ENCODE results near the gene THEMIS2. TPM values are rescaled to one million over a fixed set of nuclear protein-coding genes. Genes with fewer than 3 reads are reported as not detected.
"Not testable (repeated sequence)": the region's sequence is repeated elsewhere in the genome, so short reads cannot be mapped to it uniquely, and the experiment has no call there.

Gene THEMIS2
- 10 to 100 TPM; 14.2 to 16.2 TPM for total RNA-seq

DNA sequence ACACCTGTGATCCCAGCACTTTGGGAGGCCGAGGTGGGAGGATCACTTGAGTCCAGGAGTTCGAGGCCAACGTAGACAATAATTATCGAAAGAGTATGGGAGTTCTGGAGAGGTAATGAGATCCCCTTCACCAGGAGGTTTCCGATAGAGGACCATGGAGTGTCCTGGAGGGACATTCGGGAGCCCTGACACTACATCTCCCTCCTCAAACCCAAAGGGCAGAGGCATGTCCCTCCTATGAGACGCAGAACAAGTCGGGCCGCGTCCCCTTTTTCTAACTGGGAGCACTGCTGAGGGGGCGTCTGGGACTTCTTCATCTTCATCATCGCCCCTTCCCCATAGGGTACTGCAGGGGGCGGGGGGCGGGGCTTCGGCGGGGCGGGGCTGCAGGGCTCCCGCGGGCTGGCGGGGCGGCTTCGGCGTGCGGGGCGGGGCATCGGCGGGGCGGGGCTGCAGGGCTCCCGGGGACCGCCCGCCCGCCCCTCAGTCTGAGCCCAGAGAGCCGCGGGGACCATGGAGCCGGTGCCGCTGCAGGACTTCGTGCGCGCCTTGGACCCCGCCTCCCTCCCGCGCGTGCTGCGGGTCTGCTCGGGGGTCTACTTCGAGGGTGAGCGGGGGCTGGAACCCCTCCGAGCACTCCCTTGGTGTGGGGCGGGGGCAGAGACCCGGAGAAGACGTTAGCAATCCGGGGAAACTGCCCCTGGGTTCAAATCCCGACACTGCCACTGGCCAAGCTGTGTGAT is at the start of gene THEMIS2:
Gene THEMIS2 (plus strand): TSS at position 486 of the 743 bp plus-strand sequence. CDS start 28 bp downstream, at position 514.
- POLR2A ChIA-PET: no interaction called here
- Mint-ChIP-seq H3K4me3 (peak within 1 kb of the TSS; percentile 87), H3K36me3 (ENCODE audit: low read depth) (no peaks in the 10 kb centered on the region), H3K27me3 (no peaks in the 10 kb centered on the region), H3K4me1 (peaks cover 36% of the 10 kb centered on the region), H3K27ac (peak within 1 kb of the TSS; percentile 83), H3K9me3 (ENCODE audit: low read depth) (no peaks in the 10 kb centered on the region)
- ATAC-seq (peak; percentile 81), DNase-seq (peak; percentile 90)
- CTCF ChIA-PET: interaction anchor here (0.6 kb wide), 1 partner anchor 50 kb away, joined by 4 read pairs; no protein-coding TSS in a partner anchor
- intact Hi-C loops (cut with DNase I, micrococcal nuclease): loop anchor here in 1 of 2 experiments (1.0 kb wide), 6 partner anchors 42 to 361 kb away; partner anchors contain the start of genes DNAJC8, EYA3, FAM76A and PPP1R8

DNA sequence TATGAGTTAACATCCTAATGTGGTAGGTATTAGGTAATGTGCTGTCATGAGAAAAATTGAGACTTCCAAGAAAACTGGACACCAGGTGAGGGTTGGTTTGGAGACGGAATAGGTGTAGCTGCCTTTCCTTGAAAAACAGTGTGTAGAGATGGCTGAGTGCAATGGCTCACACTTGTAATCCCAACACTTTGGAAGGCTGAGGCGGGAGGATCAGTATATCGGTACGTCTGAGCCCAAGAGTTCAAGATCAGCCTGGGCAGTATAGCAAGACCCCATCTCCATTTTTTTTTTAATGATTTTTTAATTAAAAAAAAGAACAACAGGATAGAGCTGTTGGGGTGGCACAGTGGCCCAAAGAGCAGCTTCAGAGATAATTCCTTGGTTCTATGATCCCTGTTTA is 48.6 kb upstream of the THEMIS2 start:
- Mint-ChIP-seq H3K9me3 (ENCODE audit: low read depth) (no peaks in the 10 kb centered on the region), H3K27ac (no peak overlapping the region), H3K27me3 (no peaks in the 10 kb centered on the region), H3K36me3 (ENCODE audit: low read depth) (peaks cover 16% of the 10 kb centered on the region), H3K4me3 (no peak overlapping the region), H3K4me1 (no peaks in the 10 kb centered on the region)
- ChIA-PET CTCF (no interaction called here), POLR2A (no interaction called here)
- no peak for ATAC-seq
- intact Hi-C loops (cut with DNase I, micrococcal nuclease): no loop called here
- no peak for DNase-seq

DNA sequence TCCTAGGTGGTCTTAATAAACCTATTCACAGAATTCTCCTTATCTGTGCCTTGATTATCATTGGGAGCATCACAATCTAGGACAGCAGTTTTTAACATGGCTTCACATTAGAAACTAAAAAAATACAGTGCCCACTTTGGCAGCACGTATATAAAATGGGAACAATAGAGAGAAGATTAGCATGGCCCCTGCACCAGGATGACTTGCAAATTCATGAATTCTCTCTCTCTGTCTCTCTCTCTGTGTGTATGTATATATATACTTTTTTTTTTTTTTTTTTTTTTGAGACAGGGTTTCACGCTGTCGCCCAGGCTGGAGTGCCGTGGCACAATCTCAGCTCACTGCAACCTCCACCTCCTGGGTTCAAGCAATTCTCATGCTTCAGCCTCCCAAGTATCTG is 47.9 kb upstream of the THEMIS2 start:
- Mint-ChIP-seq H3K36me3 (ENCODE audit: low read depth) (peaks cover 13% of the 10 kb centered on the region), H3K9me3 (ENCODE audit: low read depth) (no peaks in the 10 kb centered on the region), H3K27me3 (no peaks in the 10 kb centered on the region), H3K4me1 (no peaks in the 10 kb centered on the region), H3K27ac (no peak overlapping the region), H3K4me3 (no peak overlapping the region)
- CTCF ChIA-PET: no interaction called here
- ATAC-seq (no peak), DNase-seq (no peak)
- POLR2A ChIA-PET: no interaction called here
- intact Hi-C loops (cut with DNase I, micrococcal nuclease): no loop called here

DNA sequence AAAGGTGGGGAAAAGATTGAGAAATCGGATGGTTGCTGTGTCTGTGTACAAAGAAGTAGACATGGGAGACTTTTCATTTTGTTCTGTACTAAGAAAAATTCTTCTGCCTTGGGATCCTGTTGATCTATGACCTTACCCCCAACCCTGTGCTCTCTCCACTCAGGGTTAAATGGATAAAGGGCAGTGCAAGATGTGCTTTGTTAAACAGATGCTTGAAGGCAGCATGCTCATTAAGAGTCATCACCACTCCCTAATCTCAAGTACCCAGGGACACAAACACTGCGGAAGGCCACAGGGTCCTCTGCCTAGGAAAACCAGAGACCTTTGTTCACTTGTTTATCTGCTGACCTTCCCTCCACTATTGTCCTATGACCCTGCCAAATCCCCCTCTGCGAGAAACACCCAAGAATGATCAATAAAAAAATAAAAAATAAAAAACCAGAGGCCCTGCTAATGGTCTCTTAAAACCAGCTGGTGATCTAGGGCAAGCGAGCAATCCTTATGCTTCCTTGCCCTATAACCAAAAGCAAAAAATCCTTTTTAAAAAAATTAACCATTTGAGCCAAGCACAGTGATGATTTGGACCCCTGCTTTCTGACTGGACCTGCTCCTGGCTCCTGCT is 42.9 kb upstream of the THEMIS2 start:
- H3K9me3 Mint-ChIP-seq (ENCODE audit: low read depth); CTCF ChIA-PET; ATAC-seq; DNase-seq; H3K27me3 Mint-ChIP-seq; intact Hi-C loops (cut with DNase I, micrococcal nuclease): not testable (repeated sequence)
- H3K36me3 Mint-ChIP-seq (ENCODE audit: low read depth): peaks cover 25% of the 10 kb centered on the region
- H3K27ac Mint-ChIP-seq: peak overlapping the region; percentile 94
- H3K4me3 Mint-ChIP-seq: peak overlapping the region; percentile 94
- POLR2A ChIA-PET: interaction anchor here (0.6 kb wide), 1 partner anchor 10 kb away, joined by 3 read pairs; no protein-coding TSS in a partner anchor
- H3K4me1 Mint-ChIP-seq: peaks cover 27% of the 10 kb centered on the region

- intact Hi-C loops (cut with DNase I, micrococcal nuclease): loop anchor here (1.0 to 5.0 kb wide), 12 partner anchors 41 to 906 kb away; partner anchors contain the start of genes STX12 (in 2 of the 2), AHDC1 (in 1 of the 2), FAM76A (in 1 of the 2) and IFI6 (in 1 of the 2)
- ChIA-PET CTCF (interaction anchor here (1.2 to 1.9 kb wide), 2 partner anchors 159 to 161 kb away, joined by 3 to 10 read pairs; partner anchors contain the start of gene IFI6), POLR2A (interaction anchor here (0.6 to 1.7 kb wide), 5 partner anchors 58 to 540 kb away, joined by 3 to 16 read pairs (median 5); partner anchors contain the start of genes IFI6 and STX12)
- Mint-ChIP-seq H3K27me3 (no peaks in the 10 kb centered on the region), H3K4me3 (peak within 1 kb of the TSS; percentile 94), H3K4me1 (peaks cover 40% of the 10 kb centered on the region), H3K27ac (peak within 1 kb of the TSS; percentile 94), H3K36me3 (ENCODE audit: low read depth) (peaks cover 29% of the 10 kb centered on the region), H3K9me3 (ENCODE audit: low read depth) (no peaks in the 10 kb centered on the region)
- ATAC-seq: peak; percentile 99
- peak; percentile 94 for DNase-seq
These were observed 41.5 kb upstream of the THEMIS2 start, which contains the start of gene PPP1R8 for GRCh38 chr1:27830621-27831440. PPP1R8 (plus strand) TSS chr1:27830782; CDS start chr1:27830836, 54 bp downstream.

GRCh38 chr1:27831568-27832410 is 40.6 kb upstream of the THEMIS2 start:
- ChIA-PET CTCF (interaction anchor here (0.6 to 1.9 kb wide), 5 partner anchors 26 to 379 kb away, joined by 3 to 10 read pairs (median 4); partner anchors contain the start of gene IFI6), POLR2A (interaction anchor here (0.8 to 1.7 kb wide), 3 partner anchors 59 to 817 kb away, joined by 3 to 16 read pairs (median 6); partner anchors contain the start of genes RNU11 and STX12)
- no peak for DNase-seq
- Mint-ChIP-seq H3K4me1 (peaks cover 41% of the 10 kb centered on the region), H3K4me3 (peak overlapping the region; percentile 94), H3K27ac (peak overlapping the region; percentile 94), H3K9me3 (ENCODE audit: low read depth) (no peaks in the 10 kb centered on the region), H3K36me3 (ENCODE audit: low read depth) (peaks cover 29% of the 10 kb centered on the region), H3K27me3 (no peaks in the 10 kb centered on the region)
- intact Hi-C loops (cut with DNase I, micrococcal nuclease): loop anchor here (2.0 to 5.0 kb wide), 6 partner anchors 59 to 906 kb away; partner anchors contain the start of genes IFI6 (in 1 of the 2), RNU11 (in 1 of the 2), STX12 (in 1 of the 2) and YTHDF2 (in 1 of the 2)
- no peak for ATAC-seq

DNA sequence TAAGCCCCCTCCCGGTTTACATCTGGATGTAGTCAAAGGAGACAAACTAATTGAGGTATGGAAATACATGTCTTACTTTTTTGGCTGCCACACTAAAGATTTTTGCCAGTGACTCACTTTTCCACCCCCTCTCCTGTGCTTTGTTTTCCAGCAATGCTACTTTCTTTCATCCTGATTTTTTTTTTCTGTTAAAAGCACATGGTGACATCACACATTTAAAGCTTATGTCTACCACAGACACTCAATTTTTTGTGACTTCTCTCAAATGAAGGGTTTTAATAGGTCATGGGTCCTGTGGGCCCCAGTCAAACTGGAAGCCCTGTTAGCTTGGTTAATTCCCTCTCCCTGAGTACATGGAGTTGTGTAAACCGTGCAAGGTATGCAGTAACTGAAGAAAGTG is 39.6 kb upstream of the THEMIS2 start:
- POLR2A ChIA-PET: interaction anchor here (0.8 to 1.2 kb wide), 2 partner anchors 60 to 816 kb away, joined by 3 to 6 read pairs; partner anchors contain the start of genes RNU11 and STX12
- intact Hi-C loops (cut with DNase I, micrococcal nuclease): loop anchor here in 1 of 2 experiments (5.0 kb wide), 2 partner anchors 815 to 905 kb away; partner anchors contain the start of genes RNU11 and YTHDF2
- H3K4me3 Mint-ChIP-seq: peak overlapping the region; percentile 94
- DNase-seq: no peak
- no peak for ATAC-seq
- no peaks in the 10 kb centered on the region for H3K9me3 Mint-ChIP-seq (ENCODE audit: low read depth)
- peaks cover 41% of the 10 kb centered on the region for H3K4me1 Mint-ChIP-seq
- peak overlapping the region; percentile 94 for H3K27ac Mint-ChIP-seq
- no peaks in the 10 kb centered on the region for H3K27me3 Mint-ChIP-seq
- CTCF ChIA-PET: interaction anchor here (1.1 to 1.2 kb wide), 3 partner anchors 25 to 59 kb away, joined by 4 to 7 read pairs (median 4); partner anchors contain the start of gene STX12
- peaks cover 34% of the 10 kb centered on the region for H3K36me3 Mint-ChIP-seq (ENCODE audit: low read depth)

DNA sequence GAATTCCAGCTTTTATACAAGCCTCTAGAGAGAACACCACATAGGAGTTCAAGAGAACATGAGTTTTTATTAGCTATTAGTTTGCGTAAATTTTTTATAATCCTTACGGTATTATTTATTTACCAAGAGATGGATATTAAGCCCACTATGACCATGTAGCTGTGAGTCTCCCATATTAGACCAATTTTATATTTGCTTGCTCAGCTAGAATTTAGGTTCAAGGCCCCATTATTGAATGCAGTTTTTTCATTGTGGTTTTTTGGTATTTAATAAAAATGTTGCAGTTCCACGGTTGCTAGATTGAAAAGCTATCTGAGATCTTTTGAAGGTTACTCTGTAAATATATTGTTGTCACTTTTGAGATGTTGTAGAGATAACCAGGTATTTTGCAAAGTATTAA is 38.9 kb upstream of the THEMIS2 start:
- Mint-ChIP-seq H3K4me3 (no peak overlapping the region), H3K27ac (no peak overlapping the region), H3K4me1 (peaks cover 41% of the 10 kb centered on the region), H3K36me3 (ENCODE audit: low read depth) (peaks cover 34% of the 10 kb centered on the region), H3K27me3 (no peaks in the 10 kb centered on the region), H3K9me3 (ENCODE audit: low read depth) (no peaks in the 10 kb centered on the region)
- ATAC-seq (no peak), DNase-seq (no peak)
- intact Hi-C loops (cut with DNase I, micrococcal nuclease): loop anchor here in 1 of 2 experiments (5.0 kb wide), 2 partner anchors 814 to 904 kb away; partner anchors contain the start of genes RNU11 and YTHDF2
- POLR2A ChIA-PET: no interaction called here
- CTCF ChIA-PET: interaction anchor here (1.1 to 1.3 kb wide), 3 partner anchors 15 to 60 kb away, joined by 3 to 7 read pairs (median 4); partner anchors contain the start of gene STX12

DNA sequence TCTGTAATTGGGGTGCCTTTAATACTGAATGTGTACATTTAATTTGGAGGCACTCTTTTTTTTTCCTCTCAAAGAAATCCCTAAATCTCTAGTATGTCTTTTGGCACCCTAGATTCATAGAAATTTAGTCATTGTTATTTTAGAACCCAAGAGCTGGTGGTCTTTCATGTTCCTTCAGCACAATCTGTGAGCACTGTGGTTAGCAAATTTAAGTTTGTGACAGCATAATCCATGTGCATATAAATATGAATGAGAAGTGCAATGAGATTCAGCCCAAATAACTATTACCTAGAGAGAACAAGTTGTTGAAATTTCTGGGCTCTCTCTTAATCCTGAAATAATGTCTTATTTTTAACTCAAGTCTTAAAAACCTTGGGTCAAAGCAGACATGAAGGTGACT is 37.3 kb upstream of the THEMIS2 start:
- intact Hi-C loops (cut with DNase I, micrococcal nuclease): no loop called here
- no peak overlapping the region for H3K27ac Mint-ChIP-seq
- POLR2A ChIA-PET: interaction anchor here (1.1 kb wide), 1 partner anchor 62 kb away, joined by 3 read pairs; the partner anchor contains the start of gene STX12

More for the DNA sequence above, 37.3 kb upstream of the THEMIS2 start:
- peaks cover 34% of the 10 kb centered on the region for H3K36me3 Mint-ChIP-seq (ENCODE audit: low read depth)
- H3K9me3 Mint-ChIP-seq (ENCODE audit: low read depth): no peaks in the 10 kb centered on the region
- no peak for DNase-seq
- ATAC-seq: no peak
- H3K4me3 Mint-ChIP-seq: no peak overlapping the region
- H3K27me3 Mint-ChIP-seq: no peaks in the 10 kb centered on the region
- CTCF ChIA-PET: interaction anchor here (0.5 to 1.1 kb wide), 3 partner anchors 35 to 502 kb away, joined by 3 read pairs; no protein-coding TSS in a partner anchor
- peaks cover 39% of the 10 kb centered on the region for H3K4me1 Mint-ChIP-seq
